Esophagus mucosa (tissue), 1 donor: Measurements from ENCODE around the gene SERPINA6. TPM values are rescaled to one million over a fixed set of nuclear protein-coding genes. Genes with fewer than 3 reads are reported as not detected.
"Not testable (repeated sequence)": the region's sequence is repeated elsewhere in the genome, so short reads cannot be mapped to it uniquely, and the experiment has no call there.

Experiments used
- ATAC-seq: fragments of 200-7000 bp; cut with Tn5 transposase; one replicate; pipeline ENCODE4 v1.9.1; 2020
- total RNA-seq: library from RNA; stranded (reverse); gene quantifications from one replicate; pipeline ENCODE4 v1.2.4, GENCODE V29; 2023
- donor health status: DM: yes; HTN: yes; CAD: no.

Gene SERPINA6
- total RNA-seq, 1 donor from 2014 or later = not detected

- ATAC-seq = no peak
Measured at GRCh38 chr14:94291906-94292525, 31.1 kb downstream of the SERPINA6 start.

- no peak for ATAC-seq
Measured at GRCh38 chr14:94291159-94291905, 31.8 kb downstream of the SERPINA6 start.

GRCh38 chr14:94290197-94290596 lies 32.9 kb downstream of the SERPINA6 start:
- ATAC-seq = no peak

GRCh38 chr14:94288610-94289465 lies 34.3 kb downstream of the SERPINA6 start:
- no peak for ATAC-seq

GRCh38 chr14:94285158-94285557 lies 38.0 kb downstream of the SERPINA6 start:
- ATAC-seq = no peak

- no peak for ATAC-seq
Measured at GRCh38 chr14:94284221-94284620, 38.9 kb downstream of the SERPINA6 start.

- no peak for ATAC-seq
Measured at GRCh38 chr14:94282991-94283723, 40.0 kb downstream of the SERPINA6 start.

GRCh38 chr14:94278731-94279130 lies 44.4 kb downstream of the SERPINA6 start:
- no peak for ATAC-seq

- ATAC-seq = not testable (repeated sequence)
Measured at GRCh38 chr14:94276898-94277561, 46.1 kb downstream of the SERPINA6 start.

GRCh38 chr14:94269156-94269555 lies 54.0 kb downstream of the SERPINA6 start:
- no peak for ATAC-seq

GRCh38 chr14:94268582-94268981 lies 54.6 kb downstream of the SERPINA6 start:
- ATAC-seq = not testable (repeated sequence)

GRCh38 chr14:94267352-94267751 lies 55.8 kb downstream of the SERPINA6 start:
- no peak for ATAC-seq

- not testable (repeated sequence) for ATAC-seq
Measured at GRCh38 chr14:94264195-94264594, 58.9 kb downstream of the SERPINA6 start.

Other genes with a start within 250 kb of the SERPINA6 start
- 67.3 TPM for gene DDX24, start 242.1 kb downstream of the SERPINA6 start, total RNA-seq
- gene IFI27L1, start 242.0 kb downstream of the SERPINA6 start, total RNA-seq = 18.1 TPM
- 70.2 TPM for gene IFI27, start 212.6 kb downstream of the SERPINA6 start, total RNA-seq
- 30.8 TPM for gene IFI27L2, start 193.7 kb downstream of the SERPINA6 start, total RNA-seq
- gene PPP4R4, start 149.0 kb downstream of the SERPINA6 start, total RNA-seq = 0.04 TPM
- not detected for gene SERPINA10, start 30.1 kb downstream of the SERPINA6 start, total RNA-seq
- not detected for gene SERPINA2, start 43.4 kb upstream of the SERPINA6 start, total RNA-seq
- 4.3 TPM for gene SERPINA1, start 65.3 kb upstream of the SERPINA6 start, total RNA-seq
- 0.40 TPM for gene SERPINA11, start 129.5 kb upstream of the SERPINA6 start, total RNA-seq
- gene SERPINA9, start 152.9 kb upstream of the SERPINA6 start, total RNA-seq = 0.12 TPM
- gene SERPINA12, start 186.1 kb upstream of the SERPINA6 start, total RNA-seq = not detected
- not detected for gene SERPINA4, start 238.1 kb upstream of the SERPINA6 start, total RNA-seq